GM19035 (cell line): ENCODE measurements around the gene MEGF6.

ENCODE experiments used
- ATAC-seq: cut with Tn5 transposase; IDR thresholded peaks from one replicate; pipeline ENCODE4 v1.9.1; 2021; ENCODE audit not compliant: unreplicated experiment

Gene MEGF6

GRCh38 chr1:3611170-3612019, at the start of gene MEGF6:
MEGF6 (minus strand) TSS chr1:3611508; CDS start chr1:3611268, 240 bp downstream.
- ATAC-seq, result no peak

DNA sequence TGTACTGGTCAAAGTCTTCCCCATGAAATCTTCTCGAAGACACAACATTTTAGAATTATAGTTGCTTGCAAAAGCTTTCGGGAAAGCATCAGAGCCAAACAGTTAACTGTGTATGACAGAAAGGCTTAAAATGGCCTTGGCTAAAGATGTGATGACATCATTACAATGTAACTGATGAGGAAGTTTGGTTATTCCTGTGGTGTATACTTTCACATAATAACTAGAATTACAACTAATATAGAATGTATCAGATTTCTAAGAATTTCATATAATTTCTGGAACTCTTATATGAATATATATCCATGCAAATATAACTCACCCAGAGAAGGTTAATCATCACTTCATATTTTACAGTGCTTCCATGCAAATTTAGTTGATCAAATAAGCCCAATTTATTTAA, 49.4 kb upstream of the MEGF6 start:
- ATAC-seq, result no peak

DNA sequence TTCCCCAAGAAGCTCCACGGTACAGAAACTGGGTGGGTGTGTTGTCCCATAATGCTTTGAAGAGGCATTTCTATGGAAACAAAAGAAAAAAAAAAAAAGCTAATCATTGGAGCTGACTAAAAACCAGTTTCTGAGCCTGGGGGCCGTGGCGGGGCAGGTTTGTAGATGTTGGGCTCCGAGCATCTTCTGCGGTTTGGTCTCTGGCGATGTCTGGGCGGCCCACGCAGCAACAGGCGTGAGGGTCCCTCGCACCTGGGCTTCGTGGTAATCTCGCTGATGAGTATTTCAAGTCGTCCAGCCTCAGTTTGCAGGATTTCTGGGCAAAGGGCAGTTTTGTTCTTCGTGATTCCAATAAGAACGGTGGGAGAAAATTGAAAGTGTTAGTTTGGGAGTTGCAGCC, 47.8 kb upstream of the MEGF6 start:
- ATAC-seq, result no peak

DNA sequence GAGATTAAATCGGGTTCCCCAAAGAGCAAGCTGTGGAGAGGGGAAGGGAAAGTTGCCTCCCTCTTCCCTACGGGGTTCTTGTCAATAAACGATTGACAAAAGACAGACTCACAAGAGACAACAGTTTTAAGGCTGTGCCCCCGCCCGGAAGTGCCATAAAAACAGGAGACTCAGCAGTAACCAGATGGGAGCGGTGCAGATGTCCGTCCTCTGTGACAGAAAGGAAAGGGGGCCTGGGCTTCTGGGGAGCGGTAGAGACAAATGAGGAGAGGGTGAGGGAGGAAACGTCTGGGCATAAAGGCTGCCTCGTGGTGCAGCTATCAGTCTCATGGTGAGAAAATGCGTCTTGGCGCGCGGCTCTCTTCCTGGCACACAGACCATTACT, 46.9 kb upstream of the MEGF6 start:
- no peak for ATAC-seq

- ATAC-seq, result no peak
These were observed 46.4 kb upstream of the MEGF6 start for GRCh38 chr1:3657578-3658230.

DNA sequence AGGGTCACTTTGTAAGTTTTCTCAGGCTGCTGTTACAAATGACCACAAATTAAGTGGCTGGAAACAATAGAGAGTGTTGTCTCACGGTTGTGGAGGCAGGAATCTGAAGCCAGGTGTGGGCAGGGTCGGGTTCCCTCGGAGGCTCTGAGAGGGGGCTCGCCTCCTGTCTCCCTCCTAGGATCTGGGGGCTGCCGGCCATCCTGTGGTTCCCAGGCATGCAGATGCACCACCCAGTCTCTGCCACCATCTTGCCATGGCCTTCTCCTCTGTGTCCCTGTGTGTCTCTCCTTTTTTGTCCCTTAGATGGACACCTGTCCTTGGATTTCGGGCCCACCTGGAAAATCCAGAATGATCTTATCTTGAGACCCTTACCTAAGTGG, 45.8 kb upstream of the MEGF6 start:
- ATAC-seq, result no peak

GRCh38 chr1:3656450-3657095, 45.3 kb upstream of the MEGF6 start:
- peak; percentile 55 for ATAC-seq

DNA sequence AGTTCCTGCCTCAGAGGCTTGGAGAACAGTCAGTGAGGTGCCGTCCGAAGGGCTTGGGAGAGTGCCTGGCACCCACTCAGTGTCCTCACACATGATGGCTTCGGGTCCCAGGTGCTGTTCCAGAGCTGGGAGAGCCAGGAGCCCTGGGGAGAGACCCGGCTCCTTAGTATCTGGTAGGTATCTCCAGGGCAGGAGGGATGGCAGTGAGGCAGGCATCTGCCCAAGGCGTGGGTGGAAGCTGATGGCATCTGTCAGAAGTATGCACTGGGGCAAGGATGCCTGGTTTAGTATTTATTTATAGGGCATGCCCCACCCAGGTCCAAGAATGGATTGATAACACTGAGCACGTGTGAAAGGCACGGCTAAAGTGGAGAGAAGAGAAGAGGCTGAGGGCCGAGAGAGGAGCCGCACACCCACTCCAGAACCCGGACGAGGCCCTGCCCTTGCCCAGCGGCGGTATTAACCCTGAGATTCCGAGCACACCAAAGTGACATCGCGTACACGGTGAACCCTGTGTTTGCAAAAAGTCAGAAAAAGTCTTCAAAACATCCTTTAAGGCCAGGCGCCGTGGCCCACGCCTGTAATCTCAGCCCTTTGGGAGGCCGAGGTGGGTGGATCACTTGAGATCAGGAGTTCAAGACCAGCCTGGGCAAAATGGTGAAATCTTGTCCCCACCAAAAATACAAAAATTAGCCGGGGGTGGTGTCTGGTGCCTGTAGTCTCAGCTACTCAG, 43.4 kb upstream of the MEGF6 start:
- no peak for ATAC-seq

GRCh38 chr1:3653286-3653618, 41.9 kb upstream of the MEGF6 start:
- no peak for ATAC-seq

- ATAC-seq, result peak; percentile 2
These were observed 41.4 kb upstream of the MEGF6 start for GRCh38 chr1:3652548-3653285.

DNA sequence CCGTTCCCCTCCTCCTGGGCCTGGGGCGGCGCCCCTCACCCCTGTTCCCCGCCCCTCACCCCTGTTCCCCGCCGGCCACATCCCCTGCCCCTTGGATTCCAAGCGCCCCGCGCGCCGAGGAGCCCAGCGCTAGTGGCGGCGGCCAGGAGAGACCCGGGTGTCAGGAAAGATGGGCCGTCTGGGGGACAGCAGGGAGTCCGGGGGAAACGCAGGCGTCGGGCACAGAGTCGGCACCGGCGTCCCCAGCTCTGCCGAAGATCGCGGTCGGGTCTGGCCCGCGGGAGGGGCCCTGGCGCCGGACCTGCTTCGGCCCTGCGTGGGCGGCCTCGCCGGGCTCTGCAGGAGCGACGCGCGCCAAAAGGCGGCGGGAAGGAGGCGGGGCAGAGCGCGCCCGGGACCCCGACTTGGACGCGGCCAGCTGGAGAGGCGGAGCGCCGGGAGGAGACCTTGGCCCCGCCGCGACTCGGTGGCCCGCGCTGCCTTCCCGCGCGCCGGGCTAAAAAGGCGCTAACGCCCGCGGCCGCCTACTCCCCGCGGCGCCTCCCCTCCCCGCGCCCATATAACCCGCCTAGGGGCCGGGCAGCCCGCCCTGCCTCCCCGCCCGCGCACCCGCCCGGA, 40.7 kb upstream of the MEGF6 start, which contains the start of gene TP73:
TSS of gene TP73 (plus strand) at position 587 of the 618 bp plus-strand sequence. CDS start 29,850 bp downstream, outside the sequence.
- peak; percentile 31 for ATAC-seq

DNA sequence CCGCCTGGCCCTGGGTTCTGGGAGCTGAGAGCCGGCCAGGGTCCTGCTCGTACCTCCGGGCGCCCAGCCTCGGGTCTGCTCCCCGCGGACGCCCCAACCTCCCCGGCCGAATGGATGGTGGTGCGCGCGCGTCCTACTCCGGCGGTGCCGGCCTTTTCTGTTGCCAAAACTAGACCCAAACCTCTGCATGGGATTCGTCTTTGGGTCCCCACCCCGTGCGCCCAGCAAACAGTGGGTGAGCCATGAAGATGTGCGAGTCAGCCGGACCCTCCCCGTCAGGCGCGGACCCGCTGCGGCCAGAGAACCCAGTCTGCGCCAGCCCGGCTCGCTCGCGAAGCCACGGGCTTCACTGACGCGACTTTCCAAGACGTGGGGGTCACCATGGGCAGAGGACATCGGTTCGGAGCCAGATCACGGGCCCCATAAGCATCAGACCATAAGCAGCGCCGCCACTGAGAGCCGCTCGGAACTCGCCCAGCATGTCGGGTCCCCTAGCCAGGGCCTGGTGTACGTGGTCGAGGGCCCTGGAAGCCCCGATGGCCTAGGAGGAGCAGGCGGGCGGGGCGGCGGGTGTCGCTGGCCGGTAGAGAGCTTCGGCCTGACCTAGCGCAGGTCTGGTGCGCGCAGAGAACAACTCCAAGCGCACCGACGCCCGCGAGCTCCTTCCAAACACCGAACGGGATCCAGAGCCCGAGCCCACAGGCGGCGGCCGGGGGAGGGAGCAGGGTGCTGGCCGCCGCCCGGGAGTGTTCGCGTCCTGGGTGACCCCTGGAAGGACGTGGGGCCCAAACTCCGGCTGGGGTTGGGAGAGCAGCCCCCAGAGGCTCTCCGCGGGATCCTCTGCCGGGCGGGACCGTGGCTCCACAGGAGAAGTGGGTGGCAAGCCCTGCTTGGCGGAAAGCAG, 40.0 kb upstream of the MEGF6 start:
- ATAC-seq, result no peak

- ATAC-seq, result no peak
These were observed 39.1 kb upstream of the MEGF6 start for GRCh38 chr1:3650248-3651025.

DNA sequence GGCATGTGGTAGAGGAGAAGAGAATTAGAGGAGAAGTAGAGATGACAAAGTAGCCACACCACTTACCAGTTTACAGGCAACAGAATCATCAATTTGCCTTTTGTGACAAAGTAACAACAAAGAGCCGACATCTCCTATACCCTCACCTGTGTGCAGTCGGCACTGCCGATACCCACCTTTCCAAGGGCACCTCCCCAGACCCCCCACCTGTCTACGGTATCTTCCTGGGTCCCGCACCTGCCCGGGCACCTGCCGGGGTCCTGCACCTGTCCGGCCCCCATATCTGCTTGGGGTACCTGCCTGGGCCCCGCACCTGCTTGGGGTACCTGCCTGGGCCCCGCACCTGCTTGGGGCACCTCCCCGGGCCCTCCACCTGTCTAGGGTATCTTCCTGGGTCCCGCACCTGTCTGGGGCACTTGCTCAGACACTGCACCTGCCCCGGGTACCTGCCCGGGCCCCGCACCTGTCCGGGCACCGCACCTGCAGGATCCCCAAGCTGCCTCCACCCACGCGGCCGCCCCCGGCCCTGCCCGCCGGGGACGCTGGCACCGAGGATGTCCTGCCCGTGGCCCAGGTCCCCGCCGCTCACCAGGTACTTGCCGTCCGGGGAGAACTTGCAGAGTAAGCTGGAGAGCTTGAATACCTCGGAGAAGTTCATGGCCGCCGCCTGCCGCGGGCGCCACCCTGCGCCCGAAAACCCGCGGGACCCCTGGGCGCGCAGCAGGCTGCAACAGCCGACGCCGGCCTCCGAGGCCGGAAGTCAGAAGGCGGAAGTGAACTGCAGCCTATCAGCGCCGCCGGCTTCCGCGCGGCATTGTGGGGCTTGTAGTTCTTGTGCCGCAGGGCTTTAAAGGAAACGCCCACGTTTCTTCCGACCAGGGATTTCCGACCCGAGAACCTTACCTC, 38.3 kb upstream of the MEGF6 start, which contains the start of gene WRAP73:
TSS of gene WRAP73 (minus strand) at position 762 of the 906 bp plus-strand sequence. CDS start at position 658, 104 bp downstream.
- peak; percentile 74 for ATAC-seq

- ATAC-seq, result no peak
These were observed 35.3 kb upstream of the MEGF6 start for GRCh38 chr1:3646596-3646995.

GRCh38 chr1:3645666-3646355, 34.5 kb upstream of the MEGF6 start:
- ATAC-seq, result no peak

- ATAC-seq, result no peak
These were observed 33.9 kb upstream of the MEGF6 start for GRCh38 chr1:3645247-3645646.
